Neural cell (in vitro differentiated cells): ENCODE results near the gene C6orf136. TPM values are rescaled to one million over a fixed set of nuclear protein-coding genes. Genes with fewer than 3 reads are reported as not detected.

Experiments
- H2AFZ ChIP-seq: fragments of 200-600, 300-800 bp; sonication (generic), shearing (Covaris generic); 2 replicates; pipeline ENCODE4 v1.6.0; 2014; ENCODE audit warnings: low read depth, mild to moderate bottlenecking, antibody characterized with exemption, low read length, moderate library complexity
- H3F3A ChIP-seq: fragments of 200-600 bp; shearing (Covaris generic); 2 replicates; pipeline ENCODE4 v1.6.1; 2016; ENCODE audit warnings: mild to moderate bottlenecking, moderate library complexity, mixed read lengths, antibody characterized with exemption, low read length; ENCODE audit not compliant: insufficient read depth, poor library complexity, severe bottlenecking
- H3K27ac ChIP-seq: fragments of 200-600, 300-800 bp; sonication (generic), shearing (Covaris generic); 2 replicates; pipeline ENCODE4 v1.5.1; 2014; ENCODE audit warnings: mild to moderate bottlenecking, low read length, moderate library complexity
- H3K27me3 ChIP-seq: fragments of 300-800, 200-600 bp; sonication (generic), shearing (Covaris generic); 2 replicates; pipeline ENCODE4 v1.6.0; 2014; ENCODE audit warnings: mild to moderate bottlenecking, low read depth, low read length, moderate library complexity; ENCODE audit not compliant: insufficient read depth
- H3K36me3 ChIP-seq: fragments of 300-800, 200-600 bp; sonication (generic), shearing (Covaris generic); 2 replicates; pipeline ENCODE4 v1.5.1; 2014; ENCODE audit warnings: mild to moderate bottlenecking, antibody characterized with exemption, low read length, moderate library complexity; ENCODE audit not compliant: insufficient read depth
- H3K4me2 ChIP-seq: fragments of 300-800, 200-600 bp; sonication (generic), shearing (Covaris generic); 2 replicates; pipeline ENCODE4 v1.6.0; 2014; ENCODE audit warnings: mild to moderate bottlenecking, low read length
- H3K4me3 ChIP-seq: fragments of 300-800, 200-600 bp; sonication (generic), shearing (Covaris generic); 2 replicates; pipeline ENCODE4 v1.5.1; 2014; ENCODE audit warnings: mild to moderate bottlenecking, low read length, moderate library complexity
- H3K79me2 ChIP-seq: fragments of 200-600 bp; shearing (Covaris generic); replicated peaks from 2 replicates; pipeline ENCODE4 v1.6.0; 2014; ENCODE audit warnings: mild to moderate bottlenecking, low read length, moderate library complexity; ENCODE audit not compliant: insufficient read depth
- H3K9ac ChIP-seq: fragments of 300-800, 200-600 bp; sonication (generic), shearing (Covaris generic); 2 replicates; pipeline ENCODE4 v1.6.1; 2016; ENCODE audit warnings: mild to moderate bottlenecking, low read length, mixed read lengths
- H3K9me2 ChIP-seq: fragments of 200-600 bp; shearing (Covaris generic); 2 replicates; pipeline ENCODE4 v1.6.1; 2016; ENCODE audit warnings: mild to moderate bottlenecking, low read length, mixed read lengths; ENCODE audit not compliant: insufficient read depth
- H3K9me3 ChIP-seq: fragments of 200-600, 300-800 bp; sonication (generic), shearing (Covaris generic); 2 replicates; pipeline ENCODE4 v1.6.1; 2016; ENCODE audit warnings: mild to moderate bottlenecking, mixed run types, low read length, moderate library complexity, mixed read lengths
- H4K20me1 ChIP-seq: fragments of 200-600 bp; shearing (Covaris generic); 2 replicates; pipeline ENCODE4 v1.6.1; 2016; ENCODE audit warnings: mild to moderate bottlenecking, mixed run types; ENCODE audit not compliant: insufficient read depth
- CTCF ChIP-seq: fragments of 450-650 bp; IDR thresholded peaks from 2 replicates; pipeline ENCODE4 v1.5.1; 2014; ENCODE audit warnings: antibody characterized with exemption, mild to moderate bottlenecking, moderate library complexity; ENCODE audit not compliant: poor library complexity, severe bottlenecking
- EP300 ChIP-seq: fragments of 450-650 bp; conservative IDR thresholded peaks from 2 replicates; pipeline ENCODE4 v1.6.1; 2014; ENCODE audit warnings: antibody characterized with exemption, mild to moderate bottlenecking, moderate library complexity; ENCODE audit not compliant: poor library complexity, severe bottlenecking
- EZH2 ChIP-seq: fragments of 200-600, 300-800 bp; shearing (Covaris generic), sonication (generic); IDR thresholded peaks from 2 replicates; pipeline ENCODE4 v1.6.1; 2014; ENCODE audit warnings: antibody characterized with exemption, low read length, borderline replicate concordance, mild to moderate bottlenecking; ENCODE audit not compliant: insufficient read depth, poor library complexity, severe bottlenecking
- MXI1 ChIP-seq: fragments of 450-650 bp; conservative IDR thresholded peaks from 2 replicates; pipeline ENCODE4 v1.6.1; 2014; ENCODE audit warnings: antibody characterized with exemption, mild to moderate bottlenecking; ENCODE audit not compliant: poor library complexity, severe bottlenecking
- POLR2AphosphoS5 ChIP-seq: IDR thresholded peaks from 2 replicates; pipeline ENCODE4 v1.6.1; 2012
- RAD21 ChIP-seq: fragments of 450-650 bp; conservative IDR thresholded peaks from 2 replicates; pipeline ENCODE4 v1.6.1; 2014; ENCODE audit warnings: antibody characterized with exemption, mild to moderate bottlenecking, moderate library complexity
- REST ChIP-seq: IDR thresholded peaks from 2 replicates; pipeline ENCODE4 v1.6.1; 2012; ENCODE audit warnings: borderline replicate concordance
- SMC3 ChIP-seq: fragments of 450-650 bp; conservative IDR thresholded peaks from 2 replicates; pipeline ENCODE4 v1.6.1; 2014; ENCODE audit warnings: antibody characterized with exemption, mild to moderate bottlenecking, moderate library complexity; ENCODE audit not compliant: poor library complexity
- TAF1 ChIP-seq: IDR thresholded peaks from 2 replicates; pipeline ENCODE4 v1.6.1; 2012; ENCODE audit warnings: low read depth
- polyA plus RNA-seq: library from polyadenylated mRNA; depleted of rRNA; stranded (reverse); fragments of >200 nt; gene quantifications from 2 replicates; pipeline ENCODE4 v1.2.3, GENCODE V29; 2014

C6orf136 gene
- polyA plus RNA-seq, 1 donor from 2014 or later = 12.4 TPM

GRCh38 chr6:30626484-30627366 lies 20.2 kb upstream of the C6orf136 start, which contains the start of gene ATAT1:
Gene ATAT1 (plus strand): TSS chr6:30626874.
- TF ChIP-seq CTCF = peak; percentile 82
- TF ChIP-seq SMC3 = no peak
- TF ChIP-seq REST = peak; percentile 98
- TF ChIP-seq EP300 = peak; percentile 57
- TF ChIP-seq MXI1 = peak; percentile 57
- TF ChIP-seq TAF1 = peak; percentile 99
- no peak for TF ChIP-seq EZH2
- peak; percentile 31 for TF ChIP-seq RAD21
- peak; percentile 99 for TF ChIP-seq POLR2AphosphoS5
- Histone ChIP-seq H3K9me2 (no peaks in the 10 kb centered on the region), H2AFZ (peak within 1 kb of the TSS; percentile 94), H3K9me3 (no peaks in the 10 kb centered on the region), H3K27me3 (no peaks in the 10 kb centered on the region), H3F3A (no peaks in the 10 kb centered on the region), H3K4me3 (peak within 1 kb of the TSS; percentile 88), H3K9ac (peak within 1 kb of the TSS; percentile 99), H3K27ac (peak within 1 kb of the TSS; percentile 97), H3K36me3 (peaks cover 10% of the 10 kb centered on the region), H3K79me2 (peaks cover 22% of the 10 kb centered on the region), H4K20me1 (no peaks in the 10 kb centered on the region), H3K4me2 (peak within 1 kb of the TSS; percentile 97)

- Histone ChIP-seq H3K79me2 (no peaks in the 10 kb centered on the region), H4K20me1 (no peaks in the 10 kb centered on the region), H3K27ac (no peak overlapping the region), H3K9me3 (no peaks in the 10 kb centered on the region), H3K9me2 (no peaks in the 10 kb centered on the region), H3K4me2 (no peak overlapping the region), H3K27me3 (no peaks in the 10 kb centered on the region), H2AFZ (no peak overlapping the region), H3F3A (no peaks in the 10 kb centered on the region), H3K36me3 (peaks cover 8% of the 10 kb centered on the region), H3K4me3 (no peak overlapping the region), H3K9ac (no peak overlapping the region)
- TF ChIP-seq POLR2AphosphoS5 = no peak
- TF ChIP-seq RAD21 = no peak
- no peak for TF ChIP-seq EP300
- TF ChIP-seq TAF1 = no peak
- no peak for TF ChIP-seq REST
- no peak for TF ChIP-seq EZH2
- no peak for TF ChIP-seq CTCF
- no peak for TF ChIP-seq SMC3
- no peak for TF ChIP-seq MXI1
These were observed 11.1 kb upstream of the C6orf136 start for GRCh38 chr6:30635834-30636233.
